Measurements from ENCODE around the gene ST8SIA4. TPM values are rescaled to one million over a fixed set of nuclear protein-coding genes. Genes with fewer than 3 reads are reported as not detected.

ST8SIA4 gene
- polyA plus RNA-seq, 3 donors: 12.4 to 36.4 (median 30.7) TPM

GRCh38 chr5:100840789-100841188, 62.3 kb downstream of the ST8SIA4 start:
- H3K27me3 ChIP-seq (ENCODE audit: control insufficient read depth in 2 of 2, insufficient read depth in 2 of 2, low read length in 2 of 2): no peaks in the 10 kb centered on the region
- TF ChIP-seq CTCF (IDR thresholded peaks at IDR 0.05): no peak
- no peak overlapping the region for H3K4me3 ChIP-seq (replicated peaks in 1 of 3; ENCODE audit: low read depth in 2 of 3, low read length in 3 of 3)
- H2AFZ ChIP-seq (ENCODE audit: insufficient read depth, low read depth, low read length, poor library complexity, severe bottlenecking): no peak overlapping the region
- Mint-ChIP-seq H3K4me3 (peak overlapping the region in 1 of 2 donors; percentile 69), H3K9me3 (no peaks in the 10 kb centered on the region), H3K36me3 (peaks cover 33 to 36% of the 10 kb centered on the region in 2 donors), H3K27me3 (ENCODE audit: low read depth in 3 of 3) (no peaks in the 10 kb centered on the region), H3K27ac (peak overlapping the region; percentile 91 to 97 (median 95)), H3K4me1 (peaks cover 33% of the 10 kb centered on the region)
- no peaks in the 10 kb centered on the region for H4K20me1 ChIP-seq (ENCODE audit: insufficient read depth, low read length)
- peaks cover 22 to 54% of the 10 kb centered on the region in 2 donors for H3K4me1 ChIP-seq (ENCODE audit: control insufficient read depth in 1 of 2, insufficient read depth in 2 of 2, low read length in 2 of 2)
- intact Hi-C loops (cut with micrococcal nuclease): loop anchor here in 1 of 2 donors (10.0 kb wide), 1 partner anchor 64 kb away; the partner anchor contains the start of gene ST8SIA4
- H3K27ac ChIP-seq (ENCODE audit: low read depth in 1 of 2, low read length in 2 of 2): peak overlapping the region in 1 of 2 donors; percentile 83
- peak; percentile 23 to 46 (median 24) for DNase-seq
- WGBS (ENCODE audit: insufficient coverage): no CpG with 5 or more reads among the region's 1 CpG
- H3K4me2 ChIP-seq (replicated peaks; ENCODE audit: extremely low read depth, low read length, poor library complexity, severe bottlenecking): peak overlapping the region; percentile 9
- no peaks in the 10 kb centered on the region for H3K9me3 ChIP-seq (replicated peaks in 1 of 2; ENCODE audit: control insufficient read depth in 1 of 2, insufficient read depth in 1 of 2, low read length in 2 of 2)
- peaks cover 54% of the 10 kb centered on the region for H3K79me2 ChIP-seq (ENCODE audit: insufficient read depth, low read length)
- no peak overlapping the region for H3K9ac ChIP-seq (ENCODE audit: insufficient read depth, low read length, poor library complexity, severe bottlenecking)
- H3K36me3 ChIP-seq (replicated peaks in 1 of 2; ENCODE audit: control insufficient read depth in 1 of 2, insufficient read depth in 2 of 2, low read length in 2 of 2): peaks cover 4 to 28% of the 10 kb centered on the region in 2 donors

GRCh38 chr5:100840370-100840769, 62.7 kb downstream of the ST8SIA4 start:
- H3K4me1 ChIP-seq (ENCODE audit: control insufficient read depth in 1 of 2, insufficient read depth in 2 of 2, low read length in 2 of 2): peaks cover 22 to 53% of the 10 kb centered on the region in 2 donors
- no peaks in the 10 kb centered on the region for H3K27me3 ChIP-seq (ENCODE audit: control insufficient read depth in 2 of 2, insufficient read depth in 2 of 2, low read length in 2 of 2)
- Mint-ChIP-seq H3K4me3 (no peak overlapping the region), H3K36me3 (peaks cover 33 to 34% of the 10 kb centered on the region in 2 donors), H3K27ac (peak overlapping the region; percentile 91 to 97 (median 95)), H3K27me3 (ENCODE audit: low read depth in 3 of 3) (no peaks in the 10 kb centered on the region), H3K4me1 (peaks cover 32% of the 10 kb centered on the region), H3K9me3 (no peaks in the 10 kb centered on the region)
- TF ChIP-seq CTCF (IDR thresholded peaks at IDR 0.05): peak; percentile 15
- H3K79me2 ChIP-seq (ENCODE audit: insufficient read depth, low read length): peaks cover 54% of the 10 kb centered on the region
- intact Hi-C loops (cut with micrococcal nuclease): loop anchor here in 1 of 2 donors (10.0 kb wide), 1 partner anchor 64 kb away; the partner anchor contains the start of gene ST8SIA4
- DNase-seq: peak; percentile 81 to 95 (median 94)
- no peak overlapping the region for H2AFZ ChIP-seq (ENCODE audit: insufficient read depth, low read depth, low read length, poor library complexity, severe bottlenecking)
- H3K36me3 ChIP-seq (replicated peaks in 1 of 2; ENCODE audit: control insufficient read depth in 1 of 2, insufficient read depth in 2 of 2, low read length in 2 of 2): peaks cover 4 to 31% of the 10 kb centered on the region in 2 donors
- no peaks in the 10 kb centered on the region for H4K20me1 ChIP-seq (ENCODE audit: insufficient read depth, low read length)
- WGBS (ENCODE audit: insufficient coverage): no CpG with 5 or more reads among the region's 2 CpGs
- H3K4me2 ChIP-seq (replicated peaks; ENCODE audit: extremely low read depth, low read length, poor library complexity, severe bottlenecking): peak overlapping the region; percentile 32
- no peaks in the 10 kb centered on the region for H3K9me3 ChIP-seq (replicated peaks in 1 of 2; ENCODE audit: control insufficient read depth in 1 of 2, insufficient read depth in 1 of 2, low read length in 2 of 2)
- H3K27ac ChIP-seq (ENCODE audit: low read depth in 1 of 2, low read length in 2 of 2): peak overlapping the region in 1 of 2 donors; percentile 83
- no peak overlapping the region for H3K9ac ChIP-seq (ENCODE audit: insufficient read depth, low read length, poor library complexity, severe bottlenecking)
- H3K4me3 ChIP-seq (replicated peaks in 1 of 3; ENCODE audit: low read depth in 2 of 3, low read length in 3 of 3): peak overlapping the region in 1 of 3 experiments; percentile 26
